ENCODE data around the gene GIN1. TPM values are rescaled to one million over a fixed set of nuclear protein-coding genes. Genes with fewer than 3 reads are reported as not detected.
"Not testable (repeated sequence)": the region's sequence is repeated elsewhere in the genome, so short reads cannot be mapped to it uniquely, and the experiment has no call there.

Gene GIN1
- total and polyA plus RNA-seq, 4 donors, result 9.8 to 15.3 (median 12.1) TPM

GRCh38 chr5:103059525-103059924 lies 60.4 kb downstream of the GIN1 start:
- WGBS (ENCODE audit: insufficient coverage), result 100% methylated on average over 1 of the region's 3 CpGs
- Histone ChIP-seq H3K27me3 (ENCODE audit: control insufficient read depth, insufficient read depth, low read length) (no peaks in the 10 kb centered on the region), H3K9me3 (ENCODE audit: control insufficient read depth, insufficient read depth, low read length) (no peaks in the 10 kb centered on the region), H3K4me1 (ENCODE audit: control insufficient read depth, insufficient read depth, low read length) (no peaks in the 10 kb centered on the region), H3K4me3 (ENCODE audit: low read depth, low read length) (no peak overlapping the region), H3K27ac (ENCODE audit: low read depth, low read length) (no peak overlapping the region), H3K36me3 (ENCODE audit: control insufficient read depth, insufficient read depth, low read length) (no peaks in the 10 kb centered on the region)
- no peak for DNase-seq (ENCODE audit: low read depth in 4 of 6, low spot score in 6 of 6)

- Histone ChIP-seq H3K27ac (ENCODE audit: low read depth, low read length) (no peak overlapping the region), H3K9me3 (ENCODE audit: control insufficient read depth, insufficient read depth, low read length) (no peaks in the 10 kb centered on the region), H3K4me3 (ENCODE audit: low read depth, low read length) (no peak overlapping the region), H3K27me3 (ENCODE audit: control insufficient read depth, insufficient read depth, low read length) (no peaks in the 10 kb centered on the region), H3K36me3 (ENCODE audit: control insufficient read depth, insufficient read depth, low read length) (no peaks in the 10 kb centered on the region), H3K4me1 (ENCODE audit: control insufficient read depth, insufficient read depth, low read length) (no peaks in the 10 kb centered on the region)
- WGBS (ENCODE audit: insufficient coverage), result 98% methylated on average over 5 of the region's 7 CpGs
- DNase-seq (ENCODE audit: low read depth in 4 of 6, low spot score in 6 of 6), result no peak
Observed at GRCh38 chr5:103057208-103058130, 62.5 kb downstream of the GIN1 start.

GRCh38 chr5:103046706-103047105 lies 73.2 kb downstream of the GIN1 start:
- H3K27me3 ChIP-seq (ENCODE audit: control insufficient read depth, insufficient read depth, low read length); H3K27ac ChIP-seq (ENCODE audit: low read depth, low read length); H3K9me3 ChIP-seq (ENCODE audit: control insufficient read depth, insufficient read depth, low read length); H3K4me3 ChIP-seq (ENCODE audit: low read depth, low read length); H3K4me1 ChIP-seq (ENCODE audit: control insufficient read depth, insufficient read depth, low read length); H3K36me3 ChIP-seq (ENCODE audit: control insufficient read depth, insufficient read depth, low read length); DNase-seq (ENCODE audit: low read depth in 4 of 6, low spot score in 6 of 6): not testable (repeated sequence)
- 97% methylated on average over 22 of the region's 22 CpGs for WGBS (ENCODE audit: insufficient coverage)

GRCh38 chr5:103041071-103041676 lies 78.8 kb downstream of the GIN1 start:
- H3K36me3 ChIP-seq (ENCODE audit: control insufficient read depth, insufficient read depth, low read length), result no peaks in the 10 kb centered on the region
- WGBS (ENCODE audit: insufficient coverage), result no CpG with 5 or more reads among the region's 4 CpGs
- H3K4me3 ChIP-seq (ENCODE audit: low read depth, low read length), result no peak overlapping the region
- peak in 5 of 6 donors; percentile 26 to 88 (median 40) for DNase-seq (ENCODE audit: low read depth in 4 of 6, low spot score in 6 of 6)
- H3K9me3 ChIP-seq (ENCODE audit: control insufficient read depth, insufficient read depth, low read length), result no peaks in the 10 kb centered on the region
- no peak overlapping the region for H3K27ac ChIP-seq (ENCODE audit: low read depth, low read length)
- H3K27me3 ChIP-seq (ENCODE audit: control insufficient read depth, insufficient read depth, low read length), result no peaks in the 10 kb centered on the region
- H3K4me1 ChIP-seq (ENCODE audit: control insufficient read depth, insufficient read depth, low read length), result no peaks in the 10 kb centered on the region

DNA sequence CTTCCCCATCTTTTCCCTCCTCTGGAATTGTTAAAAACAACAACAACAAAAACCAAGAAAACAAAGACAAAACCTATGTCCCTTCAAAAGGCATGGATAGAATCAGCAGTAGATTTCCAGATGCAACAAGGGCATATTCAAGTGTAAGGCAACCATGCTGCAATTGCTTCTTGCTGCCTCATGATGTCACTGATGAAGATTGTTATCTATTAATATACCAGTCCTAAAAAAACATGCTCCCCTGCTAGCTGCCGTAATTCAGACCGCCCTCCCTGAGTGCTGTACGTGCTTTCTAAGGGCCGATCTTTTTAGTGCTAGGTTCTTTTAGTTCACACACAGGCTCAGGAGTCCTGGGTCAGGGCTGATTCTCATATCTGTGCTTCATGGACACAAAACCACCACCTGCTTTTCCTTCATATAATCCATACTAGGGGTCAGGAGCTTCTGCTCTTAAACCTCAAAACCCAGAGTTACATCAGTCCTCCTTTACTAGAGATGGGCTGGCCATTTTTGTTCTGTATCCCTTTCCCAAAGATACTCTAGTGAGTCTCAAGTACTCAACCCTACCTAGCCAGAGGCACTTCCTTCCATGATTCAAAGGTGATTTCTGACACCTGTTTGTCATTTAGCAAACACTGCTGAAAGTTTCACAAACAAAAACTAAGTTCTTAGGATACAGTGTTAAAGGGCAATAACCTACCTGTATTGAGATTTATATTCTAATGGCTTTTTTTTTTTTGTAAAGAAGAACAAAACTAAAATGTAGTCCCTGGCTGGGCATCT lies 82.1 kb downstream of the GIN1 start:
- no peaks in the 10 kb centered on the region for H3K27me3 ChIP-seq (ENCODE audit: control insufficient read depth, insufficient read depth, low read length)
- 87% methylated on average over 4 of the region's 4 CpGs for WGBS (ENCODE audit: insufficient coverage)

GRCh38 chr5:103036601-103037000 lies 83.3 kb downstream of the GIN1 start:
- Histone ChIP-seq H3K36me3 (ENCODE audit: control insufficient read depth, insufficient read depth, low read length) (peaks cover 6% of the 10 kb centered on the region), H3K27me3 (ENCODE audit: control insufficient read depth, insufficient read depth, low read length) (no peaks in the 10 kb centered on the region), H3K4me1 (ENCODE audit: control insufficient read depth, insufficient read depth, low read length) (no peaks in the 10 kb centered on the region), H3K27ac (ENCODE audit: low read depth, low read length) (no peak overlapping the region), H3K9me3 (ENCODE audit: control insufficient read depth, insufficient read depth, low read length) (no peaks in the 10 kb centered on the region), H3K4me3 (ENCODE audit: low read depth, low read length) (no peak overlapping the region)
- WGBS (ENCODE audit: insufficient coverage), result 93% methylated on average over 1 of the region's 2 CpGs
- DNase-seq (ENCODE audit: low read depth in 4 of 6, low spot score in 6 of 6), result no peak

More for the DNA sequence above, 82.1 kb downstream of the GIN1 start:
- no peak overlapping the region for H3K27ac ChIP-seq (ENCODE audit: low read depth, low read length)
- H3K4me1 ChIP-seq (ENCODE audit: control insufficient read depth, insufficient read depth, low read length), result no peaks in the 10 kb centered on the region
- H3K4me3 ChIP-seq (ENCODE audit: low read depth, low read length), result no peak overlapping the region
- DNase-seq (ENCODE audit: low read depth in 4 of 6, low spot score in 6 of 6), result no peak
- no peaks in the 10 kb centered on the region for H3K9me3 ChIP-seq (ENCODE audit: control insufficient read depth, insufficient read depth, low read length)
- H3K36me3 ChIP-seq (ENCODE audit: control insufficient read depth, insufficient read depth, low read length), result peaks cover 3% of the 10 kb centered on the region

Other genes with a start within 250 kb of the GIN1 start
- 100 to 1,000 TPM in 1 of 2 donors, 10 to 100 TPM in 1; 90.6 to 133 TPM for gene PPIP5K2, start 163 bp upstream of the GIN1 start, total RNA-seq
- 10 to 100 TPM; 62.3 to 89.6 TPM for gene PPIP5K2, start 163 bp upstream of the GIN1 start, polyA plus RNA-seq (ENCODE audit: insufficient read length in 2 of 2)
- gene MACIR, start 138.6 kb upstream of the GIN1 start, total RNA-seq, result 10 to 100 TPM; 22.2 to 35.2 TPM
- gene MACIR, start 138.6 kb upstream of the GIN1 start, polyA plus RNA-seq (ENCODE audit: insufficient read length in 2 of 2), result 10 to 100 TPM; 38.9 to 48.7 TPM

All from spinal cord (tissue), 10 donors.